ENCODE measurements around the gene RGS7.
"Not testable (repeated sequence)": the region's sequence is repeated elsewhere in the genome, so short reads cannot be mapped to it uniquely, and the experiment has no call there.

The RGS7 gene

GRCh38 chr1:241131636-241132194 lies 225.3 kb downstream of the RGS7 start:
- DNase-seq: no peak

- DNase-seq: no peak
Measured at GRCh38 chr1:241130881-241131280, 226.1 kb downstream of the RGS7 start.

GRCh38 chr1:241129207-241129960 lies 227.6 kb downstream of the RGS7 start:
- no peak for DNase-seq

- no peak for DNase-seq
Measured at GRCh38 chr1:241125286-241125685, 231.7 kb downstream of the RGS7 start.

- no peak for DNase-seq
Measured at GRCh38 chr1:241118049-241118448, 239.0 kb downstream of the RGS7 start.

- no peak for DNase-seq
Measured at GRCh38 chr1:241115784-241116183, 241.2 kb downstream of the RGS7 start.

- DNase-seq: no peak
Measured at GRCh38 chr1:241114699-241115233, 242.2 kb downstream of the RGS7 start.

GRCh38 chr1:241113557-241113956 lies 243.4 kb downstream of the RGS7 start:
- no peak for DNase-seq

- DNase-seq: no peak
Measured at GRCh38 chr1:241109039-241109438, 248.0 kb downstream of the RGS7 start.

- no peak for DNase-seq
Measured at GRCh38 chr1:241105147-241105546, 251.9 kb downstream of the RGS7 start.

- no peak for DNase-seq
Measured at GRCh38 chr1:241102664-241103063, 254.3 kb downstream of the RGS7 start.

- DNase-seq: no peak
Measured at GRCh38 chr1:241101622-241102021, 255.4 kb downstream of the RGS7 start.

- DNase-seq: no peak
Measured at GRCh38 chr1:241097479-241097878, 259.5 kb downstream of the RGS7 start.

- no peak for DNase-seq
Measured at GRCh38 chr1:241096982-241097381, 260.0 kb downstream of the RGS7 start.

- no peak for DNase-seq
Measured at GRCh38 chr1:241095847-241096246, 261.2 kb downstream of the RGS7 start.

GRCh38 chr1:241090798-241091197 lies 266.2 kb downstream of the RGS7 start:
- DNase-seq: no peak

GRCh38 chr1:241089066-241089465 lies 267.9 kb downstream of the RGS7 start:
- DNase-seq: not testable (repeated sequence)

GRCh38 chr1:241088075-241088474 lies 268.9 kb downstream of the RGS7 start:
- not testable (repeated sequence) for DNase-seq

- DNase-seq: no peak
Measured at GRCh38 chr1:241086686-241087085, 270.3 kb downstream of the RGS7 start.

GRCh38 chr1:241083285-241083684 lies 273.7 kb downstream of the RGS7 start:
- DNase-seq: no peak

GRCh38 chr1:241081473-241081872 lies 275.5 kb downstream of the RGS7 start:
- DNase-seq: no peak

- no peak for DNase-seq
Measured at GRCh38 chr1:241079459-241079858, 277.5 kb downstream of the RGS7 start.

- DNase-seq: no peak
Measured at GRCh38 chr1:241079047-241079446, 278.0 kb downstream of the RGS7 start.

GRCh38 chr1:241077386-241078147 lies 279.4 kb downstream of the RGS7 start:
- DNase-seq: no peak

Measured in T-helper 9 cell (primary cell).